ENCODE measurements around the gene POLR3A. TPM values are rescaled to one million over a fixed set of nuclear protein-coding genes. Genes with fewer than 3 reads are reported as not detected.
A peak's percentile ranks its signal among the peaks of the same experiment; 100 is the strongest.

The POLR3A gene
- total RNA-seq, 1 donor from 2014 or later, result 8.2 TPM

DNA sequence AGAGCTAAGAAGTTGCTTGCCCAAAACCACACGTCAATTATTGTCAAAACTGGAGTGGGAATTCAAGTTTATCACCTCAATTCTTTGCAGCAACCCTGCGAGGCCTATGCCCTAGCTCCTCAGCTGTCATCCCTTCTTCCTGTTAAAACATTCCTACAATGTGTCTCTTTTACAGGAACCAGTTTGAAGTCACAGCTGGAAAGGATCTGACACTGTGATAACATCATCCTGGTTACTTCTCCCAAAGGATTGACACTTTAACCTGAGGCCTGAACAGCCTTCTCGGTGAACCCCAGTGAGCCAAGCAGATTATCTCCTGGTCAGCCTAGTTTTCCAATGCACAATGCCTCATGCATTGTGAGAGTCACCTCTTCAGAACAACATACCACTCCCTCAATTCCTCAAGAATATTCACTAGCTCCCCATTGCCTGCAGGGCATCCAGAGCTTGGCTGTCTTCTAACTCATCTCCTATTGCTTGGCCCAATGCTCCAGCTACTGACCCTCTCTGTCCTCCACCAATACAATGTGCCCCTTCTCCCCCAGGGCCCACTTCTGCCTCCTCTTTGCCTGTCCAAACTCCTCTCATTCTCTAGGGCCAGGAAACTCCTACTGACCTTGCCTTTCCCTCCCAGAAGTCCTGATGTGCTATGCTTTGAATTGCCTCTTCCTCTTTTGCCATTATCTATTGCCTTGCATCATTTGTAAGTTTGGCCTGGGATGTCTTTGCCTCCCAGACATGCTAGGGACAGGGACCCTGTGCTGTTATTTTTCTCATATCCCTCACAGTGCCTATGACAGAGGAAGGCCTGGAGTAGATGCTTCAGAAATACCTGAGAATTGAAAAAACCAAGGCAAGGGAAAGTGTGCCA, 92.4 kb downstream of the POLR3A start:
- DNase-seq (ENCODE audit: missing footprints) (no peak), ATAC-seq (no peak)
- intact Hi-C loops (cut with DNase I), result no loop called here

DNA sequence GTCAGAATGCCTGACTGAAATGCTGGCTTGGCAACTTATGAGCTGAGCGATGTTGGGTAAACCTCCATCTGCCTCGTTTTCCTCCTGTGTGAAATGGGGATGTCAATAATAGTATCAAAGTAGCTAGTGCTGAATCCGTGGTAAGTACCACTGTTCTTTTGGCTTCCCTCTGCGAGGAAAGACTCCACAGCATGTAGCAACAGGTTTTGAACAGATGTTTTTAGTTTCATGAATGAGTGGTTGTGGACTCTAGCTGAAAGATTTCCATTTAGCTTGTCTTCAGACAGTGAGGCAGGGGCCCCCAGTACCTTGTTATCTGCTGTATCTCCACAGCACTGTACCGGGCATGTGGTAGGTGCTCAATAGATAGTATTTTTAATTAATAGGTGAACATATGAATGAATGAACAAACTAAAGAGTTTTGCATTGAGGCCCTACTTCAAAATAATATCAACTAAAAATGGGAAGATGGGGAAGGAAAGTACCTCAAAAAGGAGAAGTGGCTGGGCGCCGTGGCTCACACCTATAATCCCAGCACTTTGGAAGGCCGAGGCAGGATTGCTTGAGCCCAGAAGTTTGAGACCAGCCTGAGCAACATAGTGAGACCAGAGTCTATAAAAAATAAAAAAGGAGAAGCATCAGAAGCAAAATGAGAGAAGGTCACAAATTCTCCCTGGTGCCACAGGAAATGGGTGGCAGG, 97.1 kb downstream of the POLR3A start:
- no peak for ATAC-seq
- DNase-seq (ENCODE audit: missing footprints), result no peak
- intact Hi-C loops (cut with DNase I), result no loop called here

DNA sequence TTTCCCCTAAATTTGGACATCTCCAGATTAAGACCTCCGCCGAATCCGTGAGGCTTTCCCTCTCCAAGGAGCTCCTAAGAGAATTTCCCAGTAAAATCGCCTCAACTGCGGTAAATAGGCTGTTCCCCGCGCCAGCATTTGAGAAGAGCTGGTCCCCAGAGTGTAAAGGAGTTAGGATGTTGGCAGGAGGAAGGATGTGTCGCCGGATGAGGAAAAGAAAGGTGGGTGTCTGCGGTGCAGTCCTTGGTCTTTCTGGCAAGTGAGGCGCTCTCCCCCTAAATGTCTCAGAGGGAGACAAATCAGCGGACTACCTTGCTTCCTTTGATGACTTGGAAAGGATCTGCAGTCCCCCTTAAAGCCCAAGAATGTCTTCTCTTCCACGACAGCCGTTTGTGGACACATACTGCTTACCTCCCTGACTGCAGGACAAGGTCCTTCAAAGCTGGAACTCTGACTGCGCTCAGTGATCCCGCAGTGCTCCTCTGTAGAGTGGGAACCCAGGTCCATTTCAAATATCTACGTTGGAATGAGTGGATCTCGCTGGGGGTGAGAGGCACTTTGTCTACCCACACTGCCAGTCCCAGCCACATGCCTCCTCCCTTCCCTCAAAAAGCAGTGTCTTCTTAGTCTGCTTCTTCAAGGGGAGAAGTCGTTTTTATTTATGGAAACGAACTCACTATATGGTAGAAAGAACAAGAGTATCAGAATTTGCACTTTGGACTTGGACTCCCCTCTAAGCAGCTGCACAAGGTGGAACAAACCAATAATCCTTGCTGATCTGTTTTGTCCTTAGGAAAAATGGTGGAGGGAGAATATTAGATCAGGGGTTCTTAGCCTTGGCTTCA, 101.7 kb downstream of the POLR3A start:
- intact Hi-C loops (cut with DNase I), result loop anchor here (2.0 to 5.0 kb wide), 2 partner anchors 81 to 100 kb away; partner anchors contain the start of gene POLR3A
- ATAC-seq (no peak), DNase-seq (ENCODE audit: missing footprints) (no peak)

DNA sequence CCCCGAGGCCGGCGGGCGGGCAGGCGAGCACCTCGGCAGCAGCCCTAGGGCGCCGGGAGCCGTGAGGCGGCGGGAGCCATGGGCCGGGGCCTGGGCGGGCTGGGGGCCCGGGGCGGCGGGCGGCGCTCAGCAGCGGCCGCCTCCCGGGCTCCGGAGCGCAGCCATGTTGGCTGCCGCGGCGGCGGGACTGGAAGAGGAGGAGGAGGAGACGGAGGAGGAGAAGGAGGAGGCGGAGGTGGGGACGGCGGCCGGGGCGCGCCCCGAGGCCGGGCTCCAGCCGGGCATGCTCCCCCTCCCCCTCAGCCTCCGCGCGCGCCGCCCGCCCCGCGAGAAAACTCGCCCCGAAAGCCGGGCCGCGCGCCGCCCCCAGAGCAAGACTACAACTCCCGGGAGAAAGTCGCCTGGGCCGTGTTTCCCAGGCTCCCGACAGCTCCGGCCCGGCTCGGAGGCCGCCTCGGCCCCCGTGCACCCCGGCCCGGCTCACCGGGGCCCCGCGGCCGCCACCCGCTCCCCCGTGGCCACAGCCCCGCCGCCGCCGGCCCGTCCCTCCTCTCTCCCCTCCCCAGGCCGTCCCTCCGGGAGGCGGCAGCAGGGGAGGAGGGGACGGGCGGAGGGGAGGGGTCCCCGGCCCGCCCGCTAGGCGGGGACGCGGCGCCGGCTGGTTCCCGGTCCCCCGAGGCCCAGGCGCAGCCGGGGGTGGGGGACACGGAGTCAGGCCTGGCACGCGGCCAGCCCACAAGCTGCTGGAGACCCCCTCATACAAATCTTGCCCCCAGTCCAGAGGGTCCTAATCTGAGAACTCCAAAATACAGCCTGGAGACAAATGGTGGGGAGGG, 102.5 kb downstream of the POLR3A start, which contains the start of gene DLG5:
Gene DLG5, minus strand, starts transcription at position 190 of the 836 bp plus-strand sequence. CDS start 235 bp downstream, outside the sequence.
- intact Hi-C loops (cut with DNase I), result loop anchor here (2.0 to 5.0 kb wide), 2 partner anchors 80 to 101 kb away; partner anchors contain the start of gene POLR3A

DNA sequence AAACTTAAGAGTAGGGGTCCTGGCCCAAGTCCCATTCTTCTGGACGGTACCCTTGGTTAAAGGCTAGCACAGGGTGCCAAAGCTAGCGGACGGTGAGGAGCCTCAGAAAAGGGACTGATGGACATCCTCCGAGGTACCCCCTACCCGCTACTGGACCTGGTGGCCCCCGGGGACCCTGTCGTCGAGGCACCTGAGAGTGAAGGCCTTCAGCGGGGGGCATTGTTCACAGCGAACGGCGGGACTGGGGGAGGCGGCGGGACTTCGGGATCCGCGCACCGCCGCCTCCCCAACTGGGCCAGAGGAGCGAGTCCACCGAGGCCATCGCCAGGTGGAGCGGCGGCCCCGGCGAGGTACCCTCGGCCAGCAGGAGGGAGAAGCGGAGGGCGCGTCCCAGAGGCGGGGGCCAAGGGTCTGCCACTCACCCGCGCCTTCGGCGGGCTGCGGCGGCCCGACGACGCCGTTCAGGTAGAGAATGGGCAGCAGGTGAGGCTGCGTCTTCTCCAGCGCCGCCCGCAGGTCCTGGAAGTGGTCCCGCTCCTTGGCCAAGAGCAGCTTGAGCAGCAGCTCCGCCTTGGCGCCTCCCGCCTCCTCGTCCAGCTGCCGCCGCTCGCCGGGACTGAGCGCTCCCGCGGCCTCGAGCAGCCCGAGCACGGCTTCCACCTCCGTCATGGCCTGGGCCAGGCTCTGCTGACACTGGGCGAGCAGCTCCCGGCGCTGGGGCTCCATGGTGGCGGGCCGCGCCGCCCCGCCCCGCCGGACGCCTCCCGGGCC, 103.3 kb downstream of the POLR3A start:
- intact Hi-C loops (cut with DNase I), result loop anchor here (2.0 to 5.0 kb wide), 2 partner anchors 79 to 101 kb away; partner anchors contain the start of gene POLR3A
- DNase-seq (ENCODE audit: missing footprints) (no peak), ATAC-seq (peak; percentile 53)

More for the DNA sequence above, 102.5 kb downstream of the POLR3A start, which contains the start of gene DLG5:
- peak; percentile 86 for ATAC-seq
- peak; percentile 80 for DNase-seq (ENCODE audit: missing footprints)

DNA sequence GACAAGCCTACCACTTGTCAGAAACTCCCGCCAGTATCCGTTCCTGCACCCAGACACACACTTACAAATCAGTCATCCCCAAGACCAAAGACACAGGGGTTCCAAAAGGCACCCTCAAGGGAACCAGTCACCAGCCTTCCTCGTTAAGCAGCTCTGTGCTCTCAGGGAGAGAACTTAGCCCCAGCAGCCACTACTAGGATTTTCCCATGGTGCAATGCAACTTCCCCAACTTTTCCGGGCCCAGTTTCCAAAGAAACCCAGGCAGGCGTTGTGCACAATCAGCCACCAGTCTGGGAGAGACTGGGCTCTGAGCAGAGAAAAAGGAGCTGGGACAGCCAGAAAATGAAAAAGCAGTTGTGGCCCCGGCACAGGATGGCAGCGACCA, 103.9 kb downstream of the POLR3A start:
- intact Hi-C loops (cut with DNase I), result loop anchor here (5.0 kb wide), 1 partner anchor 102 kb away; the partner anchor contains the start of gene POLR3A
- peak; percentile 27 for ATAC-seq
- no peak for DNase-seq (ENCODE audit: missing footprints)

DNA sequence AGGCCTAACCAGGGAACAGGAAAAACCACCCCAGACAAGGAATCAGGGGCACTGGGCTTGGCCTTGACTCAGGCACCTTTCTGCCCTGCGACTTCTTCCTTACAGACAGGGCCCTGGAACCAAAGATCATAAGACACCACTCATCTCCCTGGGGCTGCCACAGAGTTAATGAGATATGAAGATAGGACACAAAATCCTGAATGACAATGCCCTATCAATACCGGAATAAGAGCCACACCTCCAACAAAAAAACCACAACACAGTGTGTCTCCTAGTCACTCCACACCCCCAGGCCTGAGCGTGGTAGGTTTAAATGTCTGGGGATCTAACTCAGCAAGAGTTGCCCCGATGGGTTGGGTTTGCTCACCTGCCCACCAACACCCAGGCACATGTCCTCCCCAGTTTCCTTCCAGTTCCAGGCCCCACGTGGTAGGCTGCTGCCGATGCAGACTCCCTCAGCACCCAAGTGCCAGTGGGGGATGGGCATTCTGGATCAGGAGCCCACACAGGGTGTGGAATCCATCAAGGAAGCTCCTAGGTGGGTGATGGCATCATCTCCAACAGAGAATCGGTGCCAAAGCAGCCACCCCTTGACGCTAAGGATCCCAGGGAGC, 106.6 kb downstream of the POLR3A start:
- DNase-seq (ENCODE audit: missing footprints) (no peak), ATAC-seq (no peak)
- intact Hi-C loops (cut with DNase I), result no loop called here

DNA sequence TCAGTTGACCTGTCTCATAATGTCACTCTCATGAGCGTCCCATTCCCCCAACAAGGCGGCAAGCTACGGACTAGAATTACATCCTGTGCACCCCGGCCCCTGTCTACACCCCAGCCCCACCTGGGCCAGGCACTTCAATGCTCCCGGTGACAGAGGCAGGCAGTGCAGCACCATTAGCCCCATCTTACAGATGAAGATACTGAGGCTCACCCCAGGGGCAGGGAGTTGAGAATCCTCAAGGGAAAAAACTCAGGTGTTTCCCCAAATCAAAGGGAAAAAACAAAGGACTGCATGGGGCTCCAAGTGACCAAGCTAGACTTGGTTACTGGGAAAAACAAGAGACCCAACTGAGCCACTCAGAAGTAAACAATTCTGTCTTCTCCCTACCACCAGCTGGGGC, 107.3 kb downstream of the POLR3A start:
- intact Hi-C loops (cut with DNase I), result no loop called here
- no peak for ATAC-seq

DNA sequence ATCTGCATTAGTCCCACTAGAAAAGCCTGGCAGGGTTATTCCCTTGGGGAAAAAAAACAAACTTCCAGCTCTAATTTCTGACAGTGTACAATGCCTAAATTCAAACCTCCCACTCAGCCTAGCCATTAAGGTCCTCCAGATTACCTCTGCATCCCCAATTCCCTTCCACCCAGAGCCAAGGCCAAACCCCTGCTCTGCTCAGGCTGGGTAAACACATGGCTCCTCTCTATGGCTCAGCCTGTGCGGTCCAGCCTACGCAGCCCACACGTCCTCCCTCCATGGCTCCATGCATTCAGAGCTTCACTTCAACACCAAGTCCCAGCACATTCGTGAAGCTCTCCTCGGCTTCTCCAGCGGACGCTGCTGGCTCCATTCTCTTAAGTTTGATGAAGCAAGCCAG, 107.9 kb downstream of the POLR3A start:
- no peak for DNase-seq (ENCODE audit: missing footprints)
- intact Hi-C loops (cut with DNase I), result no loop called here
- ATAC-seq, result no peak

More for the DNA sequence above, 107.3 kb downstream of the POLR3A start:
- no peak for DNase-seq (ENCODE audit: missing footprints)

DNA sequence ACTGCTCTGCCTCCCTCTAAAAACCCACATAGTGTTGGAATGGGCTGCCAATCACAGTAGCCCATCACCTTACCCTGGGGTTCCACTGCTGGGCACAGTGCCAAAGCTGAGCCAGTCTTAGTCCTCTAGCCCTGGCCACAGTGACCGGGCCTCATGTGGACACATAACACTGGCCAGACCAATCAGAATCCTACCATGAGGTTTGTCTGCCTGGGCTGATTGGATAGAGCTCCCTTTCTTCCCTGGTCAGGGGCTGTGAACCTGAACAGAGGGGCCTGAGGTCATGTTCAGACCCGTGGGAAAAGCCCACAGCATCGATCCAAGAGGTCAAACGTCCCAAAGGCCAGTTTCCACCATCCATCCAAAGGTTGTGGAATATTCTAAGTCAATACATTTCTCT, 108.8 kb downstream of the POLR3A start:
- intact Hi-C loops (cut with DNase I), result no loop called here
- DNase-seq (ENCODE audit: missing footprints), result no peak
- ATAC-seq, result no peak

DNA sequence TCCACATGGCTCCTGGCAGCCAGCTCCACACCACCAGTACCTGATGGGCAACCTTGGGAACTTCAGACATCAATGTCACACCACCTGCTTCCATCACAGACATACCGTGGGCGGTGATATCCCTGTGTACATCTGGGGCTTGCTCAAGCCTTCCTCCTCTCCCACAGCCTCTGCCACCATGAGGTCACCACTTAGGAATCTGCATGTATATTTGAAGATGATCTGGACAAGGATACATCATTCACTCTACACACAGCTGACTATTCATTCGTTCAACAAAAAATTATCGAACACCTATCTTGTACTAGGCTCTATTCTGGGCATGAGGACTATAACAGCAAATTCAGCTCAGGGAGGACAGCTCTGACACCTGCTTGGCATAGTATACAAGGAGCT, 109.6 kb downstream of the POLR3A start:
- DNase-seq (ENCODE audit: missing footprints) (no peak), ATAC-seq (no peak)
- intact Hi-C loops (cut with DNase I), result no loop called here

Other genes with a start within 250 kb of the POLR3A start
- gene DLG5, start 102.8 kb downstream of the POLR3A start, total RNA-seq, result 8.9 TPM
- gene RPS24, start 4.3 kb upstream of the POLR3A start, total RNA-seq, result 880 TPM